Stomach (tissue), 4 donors: ENCODE data around the gene GADD45G.

Experiments used
- EP300 ChIP-seq: sonication (generic); formaldehyde crosslinking; IDR thresholded peaks from one replicate; pipeline ENCODE4 v1.6.1; 2017; ENCODE audit warnings: antibody characterized with exemption
- POLR2A ChIP-seq, 4 donors: fragments of 450-650 bp; IDR thresholded peaks; one replicate each; pipeline ENCODE4 v1.6.1; 2016; ENCODE audit warnings: antibody characterized with exemption in 4 of 4, control low read depth in 2 of 4, mild to moderate bottlenecking in 1 of 4, moderate library complexity in 1 of 4
- POLR2AphosphoS5 ChIP-seq, 3 donors: sonication (generic); formaldehyde crosslinking; IDR thresholded peaks; one replicate each; pipeline ENCODE4 v1.6.1; 2016; ENCODE audit warnings: antibody characterized with exemption in 3 of 3
- TF ChIP-seq, protein P1 (sequence below), 7 experiments: fragments of 450-650 bp in 4 of 7; fragments of 200-600 bp in 3 of 7; sonication (generic) in 3 of 7; IDR thresholded peaks; one replicate each; pipeline ENCODE4 v1.5.1; 2016 to 2019; ENCODE audit warnings: antibody characterized with exemption in 7 of 7, control low read depth in 2 of 7, mild to moderate bottlenecking in 1 of 7

- TF ChIP-seq POLR2AphosphoS5 (IDR thresholded peaks at IDR 0.05): no peak
- TF ChIP-seq, protein P1, sequence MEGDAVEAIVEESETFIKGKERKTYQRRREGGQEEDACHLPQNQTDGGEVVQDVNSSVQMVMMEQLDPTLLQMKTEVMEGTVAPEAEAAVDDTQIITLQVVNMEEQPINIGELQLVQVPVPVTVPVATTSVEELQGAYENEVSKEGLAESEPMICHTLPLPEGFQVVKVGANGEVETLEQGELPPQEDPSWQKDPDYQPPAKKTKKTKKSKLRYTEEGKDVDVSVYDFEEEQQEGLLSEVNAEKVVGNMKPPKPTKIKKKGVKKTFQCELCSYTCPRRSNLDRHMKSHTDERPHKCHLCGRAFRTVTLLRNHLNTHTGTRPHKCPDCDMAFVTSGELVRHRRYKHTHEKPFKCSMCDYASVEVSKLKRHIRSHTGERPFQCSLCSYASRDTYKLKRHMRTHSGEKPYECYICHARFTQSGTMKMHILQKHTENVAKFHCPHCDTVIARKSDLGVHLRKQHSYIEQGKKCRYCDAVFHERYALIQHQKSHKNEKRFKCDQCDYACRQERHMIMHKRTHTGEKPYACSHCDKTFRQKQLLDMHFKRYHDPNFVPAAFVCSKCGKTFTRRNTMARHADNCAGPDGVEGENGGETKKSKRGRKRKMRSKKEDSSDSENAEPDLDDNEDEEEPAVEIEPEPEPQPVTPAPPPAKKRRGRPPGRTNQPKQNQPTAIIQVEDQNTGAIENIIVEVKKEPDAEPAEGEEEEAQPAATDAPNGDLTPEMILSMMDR (IDR thresholded peaks at IDR 0.05): no peak
- no peak for TF ChIP-seq POLR2A (IDR thresholded peaks at IDR 0.05)
- no peak for TF ChIP-seq EP300
Measured at GRCh38 chr9:89649039-89649691, 44.4 kb downstream of the GADD45G start.
